DOHH2 (cell line): ENCODE data around the gene BNIP5.

ENCODE experiments used
- EZH2phosphoT487 ChIP-seq: fragments of 200-600 bp; sonication (generic); IDR thresholded peaks from 2 replicates; pipeline ENCODE4 v1.6.1; 2017; ENCODE audit warnings: borderline replicate concordance, mild to moderate bottlenecking, antibody characterized with exemption, low read length, moderate library complexity, mixed read lengths
- TF ChIP-seq, protein P1 (sequence below): fragments of 200-600 bp; sonication (generic); IDR thresholded peaks from one replicate; pipeline ENCODE4 v1.5.1; 2014; ENCODE audit warnings: antibody characterized with exemption, mild to moderate bottlenecking, low read depth, low read length; ENCODE audit not compliant: poor library complexity, severe bottlenecking

DNA sequence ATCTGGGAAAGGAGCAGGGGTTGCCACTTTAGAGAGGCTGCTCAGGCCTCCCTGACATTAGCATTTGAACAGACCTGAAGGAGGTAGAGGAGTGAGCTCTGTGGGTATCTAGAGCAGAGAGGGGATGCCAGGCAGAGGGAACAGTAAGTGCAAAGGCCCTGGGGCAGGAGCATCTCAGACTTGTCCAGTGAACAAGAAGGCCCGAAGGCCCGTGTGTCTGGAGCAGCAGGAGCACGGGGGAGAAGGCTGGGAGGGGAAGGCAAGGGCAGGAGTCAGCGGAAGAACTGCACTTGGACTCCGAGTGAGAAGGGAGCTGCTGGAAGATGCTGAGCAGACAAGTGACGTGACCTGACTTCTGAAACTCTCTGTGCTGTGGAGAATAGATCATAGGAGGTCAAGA is 35.4 kb upstream of the BNIP5 start:
- TF ChIP-seq, protein P1, sequence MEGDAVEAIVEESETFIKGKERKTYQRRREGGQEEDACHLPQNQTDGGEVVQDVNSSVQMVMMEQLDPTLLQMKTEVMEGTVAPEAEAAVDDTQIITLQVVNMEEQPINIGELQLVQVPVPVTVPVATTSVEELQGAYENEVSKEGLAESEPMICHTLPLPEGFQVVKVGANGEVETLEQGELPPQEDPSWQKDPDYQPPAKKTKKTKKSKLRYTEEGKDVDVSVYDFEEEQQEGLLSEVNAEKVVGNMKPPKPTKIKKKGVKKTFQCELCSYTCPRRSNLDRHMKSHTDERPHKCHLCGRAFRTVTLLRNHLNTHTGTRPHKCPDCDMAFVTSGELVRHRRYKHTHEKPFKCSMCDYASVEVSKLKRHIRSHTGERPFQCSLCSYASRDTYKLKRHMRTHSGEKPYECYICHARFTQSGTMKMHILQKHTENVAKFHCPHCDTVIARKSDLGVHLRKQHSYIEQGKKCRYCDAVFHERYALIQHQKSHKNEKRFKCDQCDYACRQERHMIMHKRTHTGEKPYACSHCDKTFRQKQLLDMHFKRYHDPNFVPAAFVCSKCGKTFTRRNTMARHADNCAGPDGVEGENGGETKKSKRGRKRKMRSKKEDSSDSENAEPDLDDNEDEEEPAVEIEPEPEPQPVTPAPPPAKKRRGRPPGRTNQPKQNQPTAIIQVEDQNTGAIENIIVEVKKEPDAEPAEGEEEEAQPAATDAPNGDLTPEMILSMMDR = no peak
- TF ChIP-seq EZH2phosphoT487 = no peak
